Astrocyte of the cerebellum (primary cell): Measurements from ENCODE around the gene FGF1.

Source experiments
- DNase-seq: peaks from one replicate; pipeline ENCODE4 v3.0.0-alpha.2; 2011; ENCODE audit warnings: low read depth
- H3K4me3 ChIP-seq: 2 replicates; pipeline ENCODE4 v1.5.1; 2011; ENCODE audit warnings: mild to moderate bottlenecking, low read depth, low read length, moderate library complexity
- CTCF ChIP-seq: IDR thresholded peaks from 2 replicates; pipeline ENCODE4 v1.5.1; 2012; ENCODE audit warnings: low read length, low read depth, moderate library complexity, mild to moderate bottlenecking; ENCODE audit errors: missing control alignments
- in situ Hi-C: cut with HindIII; loops from 2 replicates; pipeline ENCODE4 v1.10.0; 2017; ENCODE audit warnings: low sequenced_read_pairs

Gene FGF1

GRCh38 chr5:142621227-142621626, 64.7 kb downstream of the FGF1 start:
- H3K4me3 ChIP-seq = no peak overlapping the region
- TF ChIP-seq CTCF = no peak
- DNase-seq = no peak
- in situ Hi-C loops = loop anchor here (25.0 kb wide), 1 partner anchor 266 kb away; no protein-coding TSS in a partner anchor

- in situ Hi-C loops = loop anchor here (25.0 kb wide), 1 partner anchor 267 kb away; no protein-coding TSS in a partner anchor
- TF ChIP-seq CTCF = no peak
- no peak for DNase-seq
- no peak overlapping the region for H3K4me3 ChIP-seq
Measured at GRCh38 chr5:142619815-142620214, 66.1 kb downstream of the FGF1 start.

GRCh38 chr5:142618130-142618523, 67.8 kb downstream of the FGF1 start:
- in situ Hi-C loops = loop anchor here (25.0 kb wide), 1 partner anchor 269 kb away; no protein-coding TSS in a partner anchor
- H3K4me3 ChIP-seq = no peak overlapping the region
- TF ChIP-seq CTCF = no peak
- DNase-seq = no peak

- in situ Hi-C loops = loop anchor here (25.0 kb wide), 1 partner anchor 270 kb away; no protein-coding TSS in a partner anchor
- no peak for DNase-seq
- TF ChIP-seq CTCF = no peak
- H3K4me3 ChIP-seq = no peak overlapping the region
Measured at GRCh38 chr5:142617416-142618129, 68.3 kb downstream of the FGF1 start.

- DNase-seq = no peak
- H3K4me3 ChIP-seq = no peak overlapping the region
- TF ChIP-seq CTCF = no peak
- in situ Hi-C loops = loop anchor here (25.0 kb wide), 1 partner anchor 271 kb away; no protein-coding TSS in a partner anchor
Measured at GRCh38 chr5:142615948-142616347, 69.9 kb downstream of the FGF1 start.

- no peak for DNase-seq
- in situ Hi-C loops = loop anchor here (5.0 to 25.0 kb wide), 2 partner anchors 78 to 273 kb away; no protein-coding TSS in a partner anchor
- H3K4me3 ChIP-seq = no peak overlapping the region
- no peak for TF ChIP-seq CTCF
Measured at GRCh38 chr5:142614054-142614453, 71.8 kb downstream of the FGF1 start.
